ENCODE data around the gene STT3B.

DNA sequence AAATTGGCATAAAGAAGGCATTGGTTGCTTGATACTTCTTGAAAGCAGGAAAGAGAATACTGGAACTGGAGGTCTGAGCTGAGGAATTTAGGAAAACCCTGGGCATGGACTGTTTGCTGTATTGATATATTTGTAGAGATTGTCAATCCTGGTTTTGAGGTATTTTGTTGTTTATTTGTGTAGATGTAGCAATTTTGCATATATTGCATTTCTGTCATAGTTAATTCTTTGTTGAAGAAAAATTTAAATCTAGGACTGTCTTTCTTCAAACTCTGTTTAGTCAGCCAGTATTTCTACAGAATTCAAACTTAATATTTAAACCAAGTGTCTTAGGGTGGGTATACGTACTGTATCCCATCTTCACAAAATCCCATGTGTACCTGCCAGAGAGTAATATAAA lies 9.5 kb downstream of the STT3B start:
- TF ChIP-seq EZH2 (IDR thresholded peaks at IDR 0.05; ENCODE audit: low read length, unreplicated experiment), result no peak
- TF ChIP-seq, protein P1, sequence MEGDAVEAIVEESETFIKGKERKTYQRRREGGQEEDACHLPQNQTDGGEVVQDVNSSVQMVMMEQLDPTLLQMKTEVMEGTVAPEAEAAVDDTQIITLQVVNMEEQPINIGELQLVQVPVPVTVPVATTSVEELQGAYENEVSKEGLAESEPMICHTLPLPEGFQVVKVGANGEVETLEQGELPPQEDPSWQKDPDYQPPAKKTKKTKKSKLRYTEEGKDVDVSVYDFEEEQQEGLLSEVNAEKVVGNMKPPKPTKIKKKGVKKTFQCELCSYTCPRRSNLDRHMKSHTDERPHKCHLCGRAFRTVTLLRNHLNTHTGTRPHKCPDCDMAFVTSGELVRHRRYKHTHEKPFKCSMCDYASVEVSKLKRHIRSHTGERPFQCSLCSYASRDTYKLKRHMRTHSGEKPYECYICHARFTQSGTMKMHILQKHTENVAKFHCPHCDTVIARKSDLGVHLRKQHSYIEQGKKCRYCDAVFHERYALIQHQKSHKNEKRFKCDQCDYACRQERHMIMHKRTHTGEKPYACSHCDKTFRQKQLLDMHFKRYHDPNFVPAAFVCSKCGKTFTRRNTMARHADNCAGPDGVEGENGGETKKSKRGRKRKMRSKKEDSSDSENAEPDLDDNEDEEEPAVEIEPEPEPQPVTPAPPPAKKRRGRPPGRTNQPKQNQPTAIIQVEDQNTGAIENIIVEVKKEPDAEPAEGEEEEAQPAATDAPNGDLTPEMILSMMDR (conservative IDR thresholded peaks at IDR 0.05; ENCODE audit: low read depth, low read length), result no peak
